SK-N-MC (cell line): Measurements from ENCODE around the gene TEKT5.

Experiments
- EZH2 ChIP-seq: fragments of 200-600 bp; sonication (generic); IDR thresholded peaks from one replicate; pipeline ENCODE4 v1.6.1; 2017; ENCODE audit warnings: antibody characterized with exemption
- POLR2AphosphoS5 ChIP-seq: IDR thresholded peaks from 2 replicates; pipeline ENCODE4 v1.6.1; 2012; ENCODE audit warnings: mild to moderate bottlenecking, low read depth, low read length, borderline replicate concordance

GRCh38 chr16:10606607-10607006 is 88.1 kb downstream of the TEKT5 start:
- no peak for TF ChIP-seq EZH2
- TF ChIP-seq POLR2AphosphoS5: no peak
